GM19455 (cell line): ENCODE measurements around the gene GEMIN5.

Experiments used
- ATAC-seq: cut with Tn5 transposase; IDR thresholded peaks from one replicate; pipeline ENCODE4 v1.9.1; 2021; ENCODE audit not compliant: unreplicated experiment

Gene GEMIN5

GRCh38 chr5:154885439-154885838 lies 52.6 kb downstream of the GEMIN5 start:
- ATAC-seq, result no peak

GRCh38 chr5:154884424-154884823 lies 53.6 kb downstream of the GEMIN5 start:
- ATAC-seq, result no peak

GRCh38 chr5:154881986-154882385 lies 56.0 kb downstream of the GEMIN5 start:
- ATAC-seq, result no peak

GRCh38 chr5:154878642-154879335 lies 59.2 kb downstream of the GEMIN5 start:
- no peak for ATAC-seq

DNA sequence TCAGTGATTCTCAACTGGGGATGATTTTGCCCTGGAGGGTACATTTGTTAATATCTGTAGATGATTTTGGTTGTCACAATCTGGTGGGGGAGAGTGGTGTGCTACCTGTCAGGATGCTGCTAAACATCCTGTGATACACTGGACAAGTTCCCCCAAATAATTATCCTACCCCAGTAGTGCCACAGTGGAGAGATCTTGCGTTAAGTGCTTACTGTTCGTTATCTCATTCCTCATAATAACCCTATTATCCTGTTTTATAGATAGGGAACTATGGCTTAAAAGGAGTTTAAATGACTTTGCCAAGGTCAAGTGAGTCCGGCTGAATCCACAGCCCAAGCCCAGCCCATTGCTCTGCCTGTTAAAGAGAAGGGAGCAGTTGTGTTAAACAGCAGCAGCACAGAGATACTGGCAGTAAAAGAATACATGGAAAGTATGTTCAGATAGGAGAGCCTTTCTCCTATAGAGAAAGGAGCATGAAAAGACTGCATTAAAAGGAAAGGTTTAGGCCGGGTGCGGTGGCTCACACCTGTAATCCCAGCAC lies 64.2 kb downstream of the GEMIN5 start:
- no peak for ATAC-seq

- no peak for ATAC-seq
These were observed 66.3 kb downstream of the GEMIN5 start for GRCh38 chr5:154871734-154872133.

DNA sequence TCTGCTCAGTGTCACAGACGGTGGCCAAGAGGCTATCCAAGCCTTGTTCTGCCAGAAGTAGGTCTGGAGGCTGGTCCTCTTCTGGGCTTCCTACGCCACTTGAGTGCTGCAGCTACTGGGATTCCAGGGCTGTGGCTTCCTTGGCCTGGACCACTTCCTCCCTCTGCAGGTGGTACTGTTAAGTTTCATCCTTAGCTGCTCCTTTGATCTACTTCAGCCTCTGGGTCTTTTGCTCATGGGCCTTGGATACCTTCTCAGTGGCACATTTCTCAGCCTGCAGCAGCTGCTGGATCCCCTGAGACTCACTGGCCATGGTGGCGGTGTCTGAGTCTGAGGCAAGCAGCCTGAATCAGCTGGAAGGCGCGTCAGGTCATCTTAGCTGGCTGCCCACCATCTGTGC lies 69.3 kb downstream of the GEMIN5 start:
- ATAC-seq, result no peak

GRCh38 chr5:154866841-154867240 lies 71.2 kb downstream of the GEMIN5 start:
- ATAC-seq, result no peak

GRCh38 chr5:154865466-154866184 lies 72.4 kb downstream of the GEMIN5 start:
- no peak for ATAC-seq

DNA sequence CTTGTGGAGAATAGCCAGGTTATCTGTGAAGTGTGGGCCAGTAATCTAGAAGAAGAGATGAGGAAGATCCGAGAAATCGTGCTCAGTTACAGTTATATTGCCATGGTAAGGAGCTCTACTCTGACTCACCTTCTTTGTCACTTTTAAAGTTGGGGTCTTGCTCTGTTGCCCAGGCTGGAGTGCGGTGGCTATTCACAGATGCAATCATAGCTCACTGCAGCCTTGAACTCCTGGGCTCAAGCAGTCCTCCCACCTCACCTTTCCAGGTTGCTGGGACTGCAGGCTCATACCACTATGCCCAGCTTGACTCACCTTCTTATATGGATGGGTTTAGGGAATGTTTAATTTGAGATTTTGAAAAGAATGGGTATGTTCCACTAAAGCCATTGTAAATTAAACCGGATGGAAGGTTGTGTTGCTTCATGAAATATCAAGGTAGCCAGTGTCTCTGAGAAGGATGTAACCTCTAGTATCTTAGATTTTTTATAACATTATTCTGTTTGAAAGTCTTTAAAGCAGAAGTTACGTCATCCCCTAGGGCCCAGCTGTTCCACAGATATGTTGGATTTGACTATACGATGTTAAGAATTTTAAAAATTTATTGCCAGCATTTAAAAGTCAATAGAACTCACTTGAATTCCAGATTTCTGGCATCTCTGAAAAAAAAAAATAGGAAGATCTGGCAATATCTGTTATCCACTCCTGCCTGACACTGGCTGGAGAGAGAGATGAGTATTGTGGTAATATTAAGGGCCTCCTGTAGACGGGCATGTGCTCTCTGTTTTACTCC lies 74.5 kb downstream of the GEMIN5 start:
- ATAC-seq, result no peak

DNA sequence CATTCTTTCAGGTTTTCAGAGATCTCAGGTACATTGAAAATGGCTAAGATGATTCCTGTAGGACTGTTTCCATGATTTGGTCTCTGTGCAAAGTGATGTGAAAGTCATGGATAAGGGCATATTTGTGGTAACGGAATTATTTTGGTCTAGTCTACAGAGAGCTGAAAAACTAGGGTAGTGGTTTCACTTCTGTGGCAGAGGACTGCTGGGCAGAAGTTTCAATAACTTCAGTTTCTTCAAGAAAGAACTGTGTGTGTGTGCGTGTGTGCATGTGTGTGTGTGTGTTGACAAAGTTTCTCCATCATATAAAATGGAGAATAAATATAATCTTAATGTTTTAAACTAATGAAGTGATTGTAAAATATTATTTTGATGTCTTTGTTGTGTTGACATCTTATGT lies 75.2 kb downstream of the GEMIN5 start:
- no peak for ATAC-seq

DNA sequence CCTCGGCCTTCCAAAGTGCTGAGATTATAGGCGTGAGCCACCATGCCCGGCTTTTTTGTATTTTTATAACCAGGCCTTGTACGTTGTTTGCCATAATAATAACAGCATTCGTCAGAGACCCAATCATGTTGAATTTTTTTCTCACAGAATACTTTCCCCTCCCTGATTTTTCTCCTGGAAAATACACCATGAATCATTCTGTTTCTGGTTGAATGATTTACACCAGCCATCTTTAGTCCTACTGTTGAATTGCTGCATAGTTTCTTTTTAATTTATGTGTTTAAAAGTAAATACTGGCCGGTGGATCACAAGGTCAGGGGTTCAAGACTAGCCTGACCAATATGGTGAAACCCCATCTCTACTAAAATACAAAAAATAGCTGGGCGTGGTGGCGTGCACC lies 76.1 kb downstream of the GEMIN5 start:
- ATAC-seq, result no peak

GRCh38 chr5:154860765-154861164 lies 77.2 kb downstream of the GEMIN5 start:
- ATAC-seq, result no peak

DNA sequence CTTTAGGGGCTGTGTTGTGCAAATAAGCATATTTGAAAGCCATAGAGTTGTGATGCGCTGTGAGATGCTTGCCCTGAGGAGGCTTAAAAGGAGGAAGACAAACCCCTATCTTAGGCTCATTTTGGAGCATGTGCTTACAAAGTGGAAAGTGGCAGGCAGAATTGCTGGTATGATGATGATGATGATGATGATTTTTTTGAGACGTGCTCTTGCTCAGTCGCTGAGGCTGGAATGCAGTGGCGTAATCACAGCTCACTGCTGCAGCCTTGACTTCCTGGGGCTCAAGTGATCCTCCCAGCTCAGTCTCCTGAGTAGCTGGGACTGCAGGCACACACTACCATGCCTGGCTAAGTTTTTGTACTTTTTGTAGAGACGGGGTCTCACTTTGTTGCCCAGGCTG lies 77.9 kb downstream of the GEMIN5 start:
- ATAC-seq, result no peak

DNA sequence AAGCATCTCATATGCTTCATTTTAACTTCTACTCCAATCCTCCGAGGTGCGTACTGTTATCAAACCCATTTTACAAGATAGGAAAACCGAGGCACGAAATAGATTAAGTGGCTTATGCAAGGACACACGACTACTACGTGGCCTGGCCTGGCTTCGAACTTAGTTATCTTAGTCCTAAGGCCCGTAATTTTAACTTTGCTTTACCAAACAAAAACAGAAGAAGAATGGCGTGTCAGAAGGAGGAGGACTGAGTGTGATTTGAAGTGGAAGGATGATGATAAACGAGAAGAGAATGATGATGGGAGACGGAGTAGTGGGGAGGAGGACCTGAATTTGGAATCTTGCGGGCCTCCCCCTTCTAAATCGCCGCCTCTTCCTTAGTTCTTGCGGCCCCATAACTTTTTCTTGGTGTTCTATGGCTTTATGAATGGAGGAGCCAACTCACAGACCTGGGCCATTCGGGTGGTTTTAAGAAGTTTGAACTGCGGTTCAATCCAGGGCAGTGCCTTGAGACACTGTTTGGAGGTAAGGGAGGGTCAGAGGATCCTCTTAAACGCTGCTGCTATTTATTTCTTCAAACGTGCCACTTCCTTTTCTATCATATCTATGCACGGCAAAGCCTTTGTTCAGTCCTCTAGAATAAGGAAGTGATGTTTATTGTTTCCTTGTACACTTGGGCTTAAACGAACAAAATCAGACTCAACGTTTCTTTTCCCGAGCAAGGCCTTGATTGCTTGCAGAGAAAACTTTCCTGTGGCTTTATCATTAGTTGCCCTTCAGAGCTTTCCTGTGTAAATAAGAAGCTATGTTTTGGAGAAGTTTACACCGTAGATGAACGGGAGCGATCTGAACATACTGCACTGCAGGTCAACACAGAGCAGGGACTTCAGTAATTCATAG lies 78.8 kb downstream of the GEMIN5 start:
- ATAC-seq, result no peak

GRCh38 chr5:154858297-154858971 lies 79.6 kb downstream of the GEMIN5 start, which contains the start of gene CNOT8:
CNOT8 (plus strand) TSS chr5:154858627; CDS start chr5:154863279, 4,652 bp downstream.
- ATAC-seq, result peak; percentile 77

- ATAC-seq, result peak; percentile 67
These were observed 80.3 kb downstream of the GEMIN5 start for GRCh38 chr5:154857530-154858296.

DNA sequence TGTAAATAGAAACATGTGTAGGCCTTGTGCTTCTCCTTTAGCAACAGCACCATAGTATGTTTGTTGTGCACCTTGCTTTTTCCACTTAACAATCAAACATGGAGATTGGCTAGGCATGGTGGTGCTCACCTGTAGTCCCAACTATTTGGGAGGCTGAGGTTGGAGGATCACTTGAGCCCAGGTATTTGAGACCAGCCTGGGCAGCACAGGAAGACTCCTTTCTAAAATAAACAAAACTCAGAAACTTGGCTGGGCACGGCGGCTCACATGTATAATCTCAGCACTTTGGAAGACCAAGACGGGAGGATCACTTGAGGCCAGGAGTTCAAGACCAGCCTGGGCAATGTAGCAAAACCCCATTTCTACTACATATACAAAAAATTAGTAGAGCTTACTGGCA lies 86.7 kb downstream of the GEMIN5 start:
- ATAC-seq, result no peak
